Transverse colon (tissue), 4 donors: ENCODE data around the gene KEAP1. TPM values are rescaled to one million over a fixed set of nuclear protein-coding genes. Genes with fewer than 3 reads are reported as not detected.
A peak's percentile ranks its signal among the peaks of the same experiment; 100 is the strongest.

Experiments
- DNase-seq: peaks from one replicate; pipeline ENCODE4 v3.0.0-alpha.2; 2019
- H3K27ac ChIP-seq, 4 donors: fragments of 200-600 bp; sonication (generic); 2 replicates each; pipeline ENCODE4 v1.5.1; 2016 to 2018; ENCODE audit warnings: inconsistent platforms in 4 of 4
- H3K27me3 ChIP-seq: fragments of 200-600 bp; sonication (generic); 2 replicates; pipeline ENCODE4 v1.5.1; 2017; ENCODE audit warnings: inconsistent platforms
- H3K36me3 ChIP-seq, 4 donors: fragments of 200-600 bp; sonication (generic); 2 replicates each; pipeline ENCODE4 v1.5.1; 2017 to 2019; ENCODE audit warnings: inconsistent platforms in 4 of 4
- H3K4me1 ChIP-seq, 4 donors: fragments of 200-600 bp; sonication (generic); 2 replicates each; pipeline ENCODE4 v1.5.1; 2017 to 2020; ENCODE audit warnings: inconsistent platforms in 4 of 4
- H3K4me3 ChIP-seq, 4 donors: fragments of 200-600 bp; sonication (generic); 1 replicate in 1 of 4; 2 replicates in 3 of 4; pipeline versions ENCODE4 v1.5.1 to v1.6.1; 2017 to 2019; ENCODE audit warnings: inconsistent platforms in 4 of 4
- H3K9me3 ChIP-seq, 2 donors: fragments of 200-600 bp; sonication (generic); 2 replicates each; pipeline ENCODE4 v1.5.1; 2017 to 2019; ENCODE audit warnings: inconsistent platforms in 2 of 2
- EP300 ChIP-seq: sonication (generic); formaldehyde crosslinking; IDR thresholded peaks from one replicate; pipeline ENCODE4 v1.6.1; 2017; ENCODE audit warnings: antibody characterized with exemption, low read depth
- POLR2A ChIP-seq: fragments of 450-650 bp; IDR thresholded peaks from one replicate; pipeline ENCODE4 v1.6.1; 2016; ENCODE audit warnings: antibody characterized with exemption, mild to moderate bottlenecking, moderate library complexity
- POLR2AphosphoS5 ChIP-seq, 3 donors: sonication (generic); formaldehyde crosslinking; IDR thresholded peaks; one replicate each; pipeline ENCODE4 v1.6.1; 2016; ENCODE audit warnings: antibody characterized with exemption in 3 of 3
- WGBS, 2 donors: methylation state at CpG; one replicate each; pipeline ENCODE4 v1.1.5; 2018; ENCODE audit warnings: low coverage in 1 of 2; 5-methylcytosine and 5-hydroxymethylcytosine counted together
- in situ Hi-C, 4 donors: fragments of 200-750 bp; cut with MboI; loops; one replicate each; pipeline versions ENCODE4 v1.15.0 to v1.15.1; 2017; ENCODE audit warnings: low sequenced_read_pairs in 3 of 4, low pct_ligation_motif_present in 1 of 4, low pct_unique_long_range_greater_than_20kb in 1 of 4
- intact Hi-C: fragments of 100-400 bp; cut with DNase I; formaldehyde crosslinking; loops from one replicate; pipeline ENCODE4 v1.15.1; 2023; ENCODE audit warnings: low total_unique reads
- total RNA-seq, 4 donors: library from RNA; depleted of rRNA; stranded (reverse); fragments of >200 nt; gene quantifications; one replicate each; pipeline ENCODE4 v1.1.0, GENCODE V29; 2016
- TF ChIP-seq, protein P1 (sequence below), 5 experiments: fragments of 200-600 bp in 3 of 5; fragments of 450-650 bp in 2 of 5; sonication (generic) in 3 of 5; IDR thresholded peaks; 1 replicate in 2 of 5; 2 replicates in 3 of 5; pipeline ENCODE4 v1.5.1; 2016 to 2017; ENCODE audit warnings: antibody characterized with exemption in 5 of 5, inconsistent platforms in 3 of 5, mild to moderate bottlenecking in 2 of 5, moderate library complexity in 1 of 5

Gene KEAP1
- total RNA-seq, 4 donors from 2014 or later = 54.8 to 348 (median 79.1) TPM

DNA sequence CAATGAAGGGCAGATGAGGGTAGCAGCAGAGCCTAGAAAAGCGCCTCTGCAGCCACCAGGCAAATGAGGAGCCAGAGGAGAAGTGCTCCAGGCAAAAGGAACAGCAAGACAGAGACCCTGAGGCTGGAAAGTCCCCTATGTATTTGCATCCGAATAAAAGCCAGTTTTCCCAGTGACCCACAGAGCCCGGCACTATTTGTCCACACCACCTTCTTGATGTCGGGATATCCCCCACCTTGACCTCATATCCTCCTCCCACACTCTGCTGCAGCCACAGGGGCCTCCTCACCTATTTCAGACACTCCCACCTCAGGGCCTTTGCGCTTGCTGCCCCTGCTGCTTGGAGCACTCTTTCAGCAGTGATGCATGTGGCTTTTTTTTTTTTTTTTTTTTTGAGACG, 47.2 kb upstream of the KEAP1 start:
- Histone ChIP-seq H3K36me3 (peaks cover 0 to 50% (median 17%) of the 10 kb centered on the region in 4 donors), H3K27me3 (no peaks in the 10 kb centered on the region), H3K4me1 (peaks cover 3 to 51% (median 17%) of the 10 kb centered on the region in 4 donors), H3K4me3 (no peak overlapping the region), H3K9me3 (no peaks in the 10 kb centered on the region), H3K27ac (peak overlapping the region; percentile 35 to 68 (median 56))
- WGBS, 2 donors = 72 to 92% methylated on average over 4 to 6 of the region's 6 CpGs
- in situ Hi-C loops (no loop called here), intact Hi-C loops (no loop called here)
- TF ChIP-seq EP300 (no peak), POLR2A (no peak), POLR2AphosphoS5 (IDR thresholded peaks at IDR 0.05) (no peak)
- DNase-seq = no peak

DNA sequence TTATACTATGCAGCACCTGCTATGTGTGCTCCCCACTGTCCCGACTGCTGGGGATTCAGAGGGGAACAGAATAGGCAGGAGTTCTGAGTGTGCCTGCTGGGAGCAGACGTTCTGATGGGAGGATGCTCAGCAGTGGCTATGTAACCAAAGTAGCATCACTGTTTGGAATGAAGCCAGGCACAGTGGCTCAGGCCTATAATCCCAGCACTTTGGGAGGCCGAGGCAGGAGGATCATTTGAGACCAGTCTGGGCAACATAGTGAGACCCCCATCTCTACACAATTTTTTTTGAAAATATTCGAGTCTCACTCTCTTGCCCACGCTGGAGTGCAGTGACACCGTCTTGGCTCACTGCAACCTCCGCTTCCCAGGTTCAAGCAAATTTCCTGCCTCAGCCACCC, 46.6 kb upstream of the KEAP1 start:
- H3K4me1 ChIP-seq = peaks cover 6 to 57% (median 23%) of the 10 kb centered on the region in 4 donors
- no peak for DNase-seq
- no peak for TF ChIP-seq EP300
- TF ChIP-seq, protein P1, sequence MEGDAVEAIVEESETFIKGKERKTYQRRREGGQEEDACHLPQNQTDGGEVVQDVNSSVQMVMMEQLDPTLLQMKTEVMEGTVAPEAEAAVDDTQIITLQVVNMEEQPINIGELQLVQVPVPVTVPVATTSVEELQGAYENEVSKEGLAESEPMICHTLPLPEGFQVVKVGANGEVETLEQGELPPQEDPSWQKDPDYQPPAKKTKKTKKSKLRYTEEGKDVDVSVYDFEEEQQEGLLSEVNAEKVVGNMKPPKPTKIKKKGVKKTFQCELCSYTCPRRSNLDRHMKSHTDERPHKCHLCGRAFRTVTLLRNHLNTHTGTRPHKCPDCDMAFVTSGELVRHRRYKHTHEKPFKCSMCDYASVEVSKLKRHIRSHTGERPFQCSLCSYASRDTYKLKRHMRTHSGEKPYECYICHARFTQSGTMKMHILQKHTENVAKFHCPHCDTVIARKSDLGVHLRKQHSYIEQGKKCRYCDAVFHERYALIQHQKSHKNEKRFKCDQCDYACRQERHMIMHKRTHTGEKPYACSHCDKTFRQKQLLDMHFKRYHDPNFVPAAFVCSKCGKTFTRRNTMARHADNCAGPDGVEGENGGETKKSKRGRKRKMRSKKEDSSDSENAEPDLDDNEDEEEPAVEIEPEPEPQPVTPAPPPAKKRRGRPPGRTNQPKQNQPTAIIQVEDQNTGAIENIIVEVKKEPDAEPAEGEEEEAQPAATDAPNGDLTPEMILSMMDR (IDR thresholded peaks at IDR 0.05) = no peak
- no peak for TF ChIP-seq POLR2AphosphoS5 (IDR thresholded peaks at IDR 0.05)
- TF ChIP-seq POLR2A = no peak
- H3K4me3 ChIP-seq = no peak overlapping the region
- H3K27ac ChIP-seq = peak overlapping the region in 2 of 4 donors; percentile 35 to 58
- 83 to 87% methylated on average over 1 to 7 of the region's 7 CpGs for WGBS, 2 donors
- in situ Hi-C loops = no loop called here
- H3K36me3 ChIP-seq = peaks cover 0 to 50% (median 15%) of the 10 kb centered on the region in 4 donors
- H3K27me3 ChIP-seq = no peaks in the 10 kb centered on the region
- intact Hi-C loops = no loop called here
- no peaks in the 10 kb centered on the region for H3K9me3 ChIP-seq

- no peak overlapping the region for H3K4me3 ChIP-seq
- intact Hi-C loops (no loop called here), in situ Hi-C loops (no loop called here)
- WGBS, 2 donors = 94% methylated on average over 16 of the region's 18 CpGs; no CpG with 5 or more reads in 1 of the 2 donors
- H3K9me3 ChIP-seq = no peaks in the 10 kb centered on the region
- DNase-seq = no peak
- peaks cover 8 to 60% (median 26%) of the 10 kb centered on the region in 4 donors for H3K4me1 ChIP-seq
- peaks cover 0 to 47% (median 12%) of the 10 kb centered on the region in 4 donors for H3K36me3 ChIP-seq
- no peak overlapping the region for H3K27ac ChIP-seq
- H3K27me3 ChIP-seq = no peaks in the 10 kb centered on the region
- TF ChIP-seq, protein P1 (IDR thresholded peaks at IDR 0.05) = no peak
- TF ChIP-seq POLR2A (no peak), POLR2AphosphoS5 (IDR thresholded peaks at IDR 0.05) (no peak), EP300 (no peak)
Measured at GRCh38 chr19:10548746-10549276, 45.7 kb upstream of the KEAP1 start.

DNA sequence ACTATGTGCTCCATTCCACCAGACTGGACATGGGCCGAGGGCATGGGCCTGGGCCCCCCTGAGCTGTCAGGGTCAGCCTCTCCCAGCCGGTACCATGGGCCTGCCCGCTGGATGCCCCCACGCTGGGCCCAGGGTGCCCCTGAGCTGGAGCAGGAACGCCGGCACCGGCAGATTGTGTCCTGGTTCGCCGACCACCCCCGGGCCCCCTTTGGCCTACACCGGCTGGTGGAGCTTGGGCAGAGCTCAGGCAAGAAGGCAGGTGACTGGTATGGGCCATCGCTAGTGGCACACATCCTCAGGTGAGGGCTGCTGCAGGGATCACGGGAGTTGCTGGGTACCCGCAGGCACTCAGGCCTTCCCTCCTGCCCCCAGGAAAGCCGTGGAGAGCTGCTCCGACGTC, 43.7 kb upstream of the KEAP1 start:
- Histone ChIP-seq H3K36me3 (peaks cover 0 to 27% (median 4%) of the 10 kb centered on the region in 4 donors), H3K4me3 (no peak overlapping the region), H3K27me3 (no peaks in the 10 kb centered on the region), H3K4me1 (peaks cover 8 to 49% (median 22%) of the 10 kb centered on the region in 4 donors), H3K27ac (no peak overlapping the region), H3K9me3 (no peaks in the 10 kb centered on the region)
- no peak for DNase-seq
- intact Hi-C loops = no loop called here
- 97% methylated on average over 6 of the region's 17 CpGs; no CpG with 5 or more reads in 1 of the 2 donors for WGBS, 2 donors
- no peak for TF ChIP-seq POLR2A
- TF ChIP-seq, protein P1 (IDR thresholded peaks at IDR 0.05) = no peak
- no peak for TF ChIP-seq POLR2AphosphoS5 (IDR thresholded peaks at IDR 0.05)
- TF ChIP-seq EP300 = no peak
- in situ Hi-C loops = no loop called here
